ENCODE results near the gene ATP6V0A1.

DNA sequence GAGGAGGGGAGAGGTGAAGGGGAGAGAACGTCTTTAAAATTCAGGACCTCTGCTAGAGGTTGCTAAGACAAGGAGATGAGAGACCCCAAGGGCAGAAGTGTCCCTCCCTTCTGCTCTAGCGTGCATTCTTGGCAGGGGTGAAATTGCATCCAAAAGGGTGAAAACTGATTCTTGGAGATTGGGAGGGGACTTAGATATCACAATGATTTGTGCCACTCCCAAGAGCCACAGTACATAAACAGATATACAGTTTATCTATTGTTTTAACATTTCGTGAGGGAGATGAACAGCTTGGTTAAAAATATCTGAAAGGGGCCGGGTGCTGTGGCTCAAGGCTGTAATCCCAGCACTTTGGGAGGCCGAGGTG is 48.4 kb upstream of the ATP6V0A1 start:
- no peak for TF ChIP-seq MXD4 (CRISPR knock-in tag; IDR thresholded peaks at IDR 0.05; ENCODE audit: borderline replicate concordance)
- TF ChIP-seq ZNF138 (CRISPR knock-in tag; conservative IDR thresholded peaks at IDR 0.05): no peak
- no peak for TF ChIP-seq JUN (CRISPR knock-in tag; IDR thresholded peaks at IDR 0.05)
- no peak for TF ChIP-seq CTCF (IDR thresholded peaks at IDR 0.05)
- no peak for TF ChIP-seq CREM (CRISPR knock-in tag; IDR thresholded peaks at IDR 0.05)
